ENCODE data around the gene TWF2. TPM values are rescaled to one million over a fixed set of nuclear protein-coding genes. Genes with fewer than 3 reads are reported as not detected.

TWF2 gene
- polyA plus RNA-seq, 2 of the 4 experiments (the other 2 are of a cell fraction): 36.8 to 53.6 TPM

DNA sequence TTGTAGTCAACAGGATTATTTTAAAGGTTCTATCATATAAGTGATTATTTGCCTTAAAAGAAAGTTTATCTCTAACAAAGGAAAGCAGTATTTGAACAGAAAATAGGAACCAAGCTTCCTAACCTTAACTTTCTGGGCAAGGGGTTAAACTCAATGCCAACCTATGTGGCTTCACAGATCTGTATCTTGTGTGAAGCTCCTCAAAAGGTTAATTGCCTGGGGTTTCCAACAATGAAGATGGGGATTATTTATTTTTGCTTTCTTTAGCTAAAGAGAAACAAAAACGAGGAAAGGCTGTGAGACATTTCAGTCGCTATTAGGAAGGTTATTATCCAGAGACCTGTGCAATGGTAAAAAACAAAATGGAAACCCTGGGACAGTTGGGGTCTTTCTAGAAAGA, 40.6 kb upstream of the TWF2 start (continued):
- TF ChIP-seq ATOH8 (CRISPR knock-in tag; IDR thresholded peaks at IDR 0.05; ENCODE audit: low read depth): no peak

DNA sequence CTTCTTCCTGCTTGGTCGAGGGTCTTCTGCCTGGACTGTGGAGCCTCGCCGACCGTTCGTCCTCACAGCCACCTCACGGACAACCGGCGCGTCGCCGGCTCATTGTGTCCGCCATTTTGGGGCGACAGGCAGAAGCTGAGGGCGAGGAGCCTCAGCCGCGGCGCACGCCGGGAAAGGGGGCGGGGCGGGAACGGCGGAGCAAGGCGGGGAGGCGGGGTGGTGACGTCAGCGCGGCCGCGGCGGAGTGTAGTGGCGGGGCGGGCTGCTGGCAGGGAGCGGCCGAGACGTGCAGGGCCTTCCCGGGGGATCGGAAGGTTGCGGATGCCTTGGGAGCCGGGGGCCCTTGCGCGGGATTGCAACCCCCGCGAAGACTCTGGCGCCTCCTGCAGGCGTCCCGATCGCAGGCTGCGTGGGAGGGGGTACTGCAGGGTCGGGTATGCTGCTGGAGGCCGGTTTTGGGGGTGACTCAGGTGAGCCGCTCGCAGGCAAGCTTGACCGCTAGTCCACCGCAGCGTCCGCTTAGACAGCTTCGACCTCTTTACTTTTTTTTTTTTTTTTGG, 39.6 kb upstream of the TWF2 start, which contains the start of gene WDR82:
TSS of gene WDR82 (minus strand) at position 140 of the 560 bp plus-strand sequence. CDS start 288 bp downstream, outside the sequence.
- ATAC-seq: peak; percentile 91 to 92
- Histone ChIP-seq H3K27ac (peak within 1 kb of the TSS; percentile 98), H3K4me1 (peaks cover 45% of the 10 kb centered on the region), H3K4me3 (peak within 1 kb of the TSS; percentile 73), H3K9me3 (no peaks in the 10 kb centered on the region), H3K4me2 (peak within 1 kb of the TSS; percentile 89)
- no peak for FAIRE-seq
- CTCF ChIA-PET: interaction anchor here (0.6 to 5.1 kb wide), 15 partner anchors 10 to 61 kb away, joined by 3 to 20 read pairs (median 5); partner anchors contain the start of gene TWF2
- DNase-seq (ENCODE audit: low read depth in 1 of 2, low spot score in 1 of 2): peak; percentile 70 to 91
- POLR2A ChIA-PET: interaction anchor here (0.9 to 2.4 kb wide), 8 partner anchors 9 to 283 kb away, joined by 3 to 30 read pairs (median 6); partner anchors contain the start of genes GLYCTK, POC1A, PPM1M and RPL29
- 2% methylated on average over 7 of the region's 58 CpGs for WGBS (ENCODE audit: missing lambda C conversion rate)
- no peak for TF ChIP-seq MYC (IDR thresholded peaks at IDR 0.05; ENCODE audit: borderline replicate concordance, low read length)
- TF ChIP-seq CHD4 (IDR thresholded peaks at IDR 0.05; ENCODE audit: borderline replicate concordance): no peak
- TF ChIP-seq RAD21 (conservative IDR thresholded peaks at IDR 0.05 in 1 of 2, IDR thresholded peaks at IDR 0.05 in 1 of 2): no peak
- no peak for TF ChIP-seq JUNB (IDR thresholded peaks at IDR 0.05)
- no peak for TF ChIP-seq HDAC2 (IDR thresholded peaks at IDR 0.05)
- TF ChIP-seq FOXS1 (CRISPR knock-in tag; IDR thresholded peaks at IDR 0.05): no peak
- TF ChIP-seq TP53 (CRISPR knock-in tag; IDR thresholded peaks at IDR 0.05): no peak
- TF ChIP-seq, protein P1, sequence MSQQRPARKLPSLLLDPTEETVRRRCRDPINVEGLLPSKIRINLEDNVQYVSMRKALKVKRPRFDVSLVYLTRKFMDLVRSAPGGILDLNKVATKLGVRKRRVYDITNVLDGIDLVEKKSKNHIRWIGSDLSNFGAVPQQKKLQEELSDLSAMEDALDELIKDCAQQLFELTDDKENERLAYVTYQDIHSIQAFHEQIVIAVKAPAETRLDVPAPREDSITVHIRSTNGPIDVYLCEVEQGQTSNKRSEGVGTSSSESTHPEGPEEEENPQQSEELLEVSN (IDR thresholded peaks at IDR 0.05; ENCODE audit: borderline replicate concordance, low read depth): no peak
- TF ChIP-seq HOXA7 (CRISPR knock-in tag; IDR thresholded peaks at IDR 0.05): no peak
- no peak for TF ChIP-seq REST (IDR thresholded peaks at IDR 0.05)
- TF ChIP-seq CBX2 (IDR thresholded peaks at IDR 0.05; ENCODE audit: borderline replicate concordance, low read depth): no peak
- no peak for TF ChIP-seq ATOH8 (CRISPR knock-in tag; IDR thresholded peaks at IDR 0.05; ENCODE audit: low read depth)
- TF ChIP-seq BCL3 (IDR thresholded peaks at IDR 0.05): peak; percentile 71; the same call in 1 of the 3 replicates
- no peak for TF ChIP-seq MAZ (IDR thresholded peaks at IDR 0.05; ENCODE audit: borderline replicate concordance, low read depth, low read length)
- TF ChIP-seq MAFK (IDR thresholded peaks at IDR 0.05; ENCODE audit: partially characterized antibody): no peak
- TF ChIP-seq ESRRA (IDR thresholded peaks at IDR 0.05; ENCODE audit: borderline replicate concordance, low read length): no peak
- no peak for TF ChIP-seq HOXB13 (CRISPR knock-in tag; IDR thresholded peaks at IDR 0.05; ENCODE audit: low read depth)
- TF ChIP-seq HOXB5 (CRISPR knock-in tag; IDR thresholded peaks at IDR 0.05): no peak
- no peak for TF ChIP-seq RCOR1 (IDR thresholded peaks at IDR 0.05; ENCODE audit: low read depth, low read length)
- no peak for TF ChIP-seq EHF (CRISPR knock-in tag; IDR thresholded peaks at IDR 0.05)
- TF ChIP-seq SREBF2 (IDR thresholded peaks at IDR 0.05): no peak
- no peak for TF ChIP-seq ZSCAN20 (CRISPR knock-in tag; IDR thresholded peaks at IDR 0.05)
- TF ChIP-seq, protein P2, sequence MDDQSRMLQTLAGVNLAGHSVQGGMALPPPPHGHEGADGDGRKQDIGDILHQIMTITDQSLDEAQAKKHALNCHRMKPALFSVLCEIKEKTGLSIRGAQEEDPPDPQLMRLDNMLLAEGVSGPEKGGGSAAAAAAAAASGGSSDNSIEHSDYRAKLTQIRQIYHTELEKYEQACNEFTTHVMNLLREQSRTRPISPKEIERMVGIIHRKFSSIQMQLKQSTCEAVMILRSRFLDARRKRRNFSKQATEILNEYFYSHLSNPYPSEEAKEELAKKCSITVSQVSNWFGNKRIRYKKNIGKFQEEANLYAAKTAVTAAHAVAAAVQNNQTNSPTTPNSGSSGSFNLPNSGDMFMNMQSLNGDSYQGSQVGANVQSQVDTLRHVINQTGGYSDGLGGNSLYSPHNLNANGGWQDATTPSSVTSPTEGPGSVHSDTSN (IDR thresholded peaks at IDR 0.05): no peak
- TF ChIP-seq KDM5A (IDR thresholded peaks at IDR 0.05): no peak
- no peak for TF ChIP-seq ZNF302 (CRISPR knock-in tag; IDR thresholded peaks at IDR 0.05)
- no peak for TF ChIP-seq FOSB (CRISPR knock-in tag; IDR thresholded peaks at IDR 0.05)
- no peak for TF ChIP-seq NPAS2 (CRISPR knock-in tag; IDR thresholded peaks at IDR 0.05; ENCODE audit: borderline replicate concordance)
- TF ChIP-seq, protein P3, sequence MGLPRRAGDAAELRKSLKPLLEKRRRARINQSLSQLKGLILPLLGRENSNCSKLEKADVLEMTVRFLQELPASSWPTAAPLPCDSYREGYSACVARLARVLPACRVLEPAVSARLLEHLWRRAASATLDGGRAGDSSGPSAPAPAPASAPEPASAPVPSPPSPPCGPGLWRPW (IDR thresholded peaks at IDR 0.05): no peak
- TF ChIP-seq PHF8 (IDR thresholded peaks at IDR 0.05; ENCODE audit: borderline replicate concordance, low read depth): peak; percentile 33; the same call in 1 of the 2 replicates
- TF ChIP-seq, protein P4, sequence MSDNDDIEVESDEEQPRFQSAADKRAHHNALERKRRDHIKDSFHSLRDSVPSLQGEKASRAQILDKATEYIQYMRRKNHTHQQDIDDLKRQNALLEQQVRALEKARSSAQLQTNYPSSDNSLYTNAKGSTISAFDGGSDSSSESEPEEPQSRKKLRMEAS (IDR thresholded peaks at IDR 0.05): peak; percentile 13

All from A549 (cell line).